ENCODE data around the gene ID1. TPM values are rescaled to one million over a fixed set of nuclear protein-coding genes. Genes with fewer than 3 reads are reported as not detected.

ID1 gene
- total and polyA plus RNA-seq, 2 of the 13 experiments (the other 11 are each of a cell fraction or from before 2014, with no cell fraction given), result 320 to 419 TPM

DNA sequence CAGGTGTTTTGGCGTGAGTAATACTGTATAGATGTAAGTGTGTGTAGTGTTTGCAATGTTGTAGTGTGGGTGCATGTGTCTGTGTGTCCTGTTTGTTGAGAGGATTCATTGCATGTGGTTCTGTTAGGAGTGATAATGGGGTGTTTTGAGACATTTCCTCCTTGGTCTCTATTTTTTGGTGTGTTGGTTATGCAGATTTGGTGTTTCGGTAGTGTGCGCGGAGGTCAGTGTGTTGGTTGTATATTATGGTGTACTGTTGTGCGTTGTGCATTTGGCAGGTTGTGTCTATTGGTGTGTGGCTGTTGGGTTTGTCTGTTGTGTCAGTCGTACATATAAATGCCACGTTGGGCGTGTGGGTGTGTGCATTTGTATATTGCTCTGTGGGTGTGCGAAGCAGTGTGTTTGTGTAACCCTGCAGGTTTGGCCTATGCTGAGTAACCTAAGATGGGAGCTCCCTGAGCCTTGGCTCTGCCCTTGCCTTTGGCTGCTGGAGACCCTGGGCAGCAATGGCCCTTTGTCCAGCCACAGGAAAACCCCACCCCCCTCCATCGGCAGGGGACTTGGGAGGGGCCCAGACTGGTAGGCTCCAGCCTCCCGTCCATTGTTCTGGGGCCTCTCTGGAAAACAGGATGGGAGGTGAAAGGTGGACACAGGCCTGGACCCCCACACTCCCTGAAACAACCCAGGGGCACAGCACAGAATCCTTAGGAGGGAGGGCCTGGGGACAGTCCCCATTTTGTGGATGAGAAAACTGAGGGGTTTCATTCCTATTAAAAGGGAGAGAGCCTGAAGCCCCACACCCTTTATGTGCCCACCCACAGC, 10.3 kb upstream of the ID1 start (continued):
- TF ChIP-seq, protein P1, sequence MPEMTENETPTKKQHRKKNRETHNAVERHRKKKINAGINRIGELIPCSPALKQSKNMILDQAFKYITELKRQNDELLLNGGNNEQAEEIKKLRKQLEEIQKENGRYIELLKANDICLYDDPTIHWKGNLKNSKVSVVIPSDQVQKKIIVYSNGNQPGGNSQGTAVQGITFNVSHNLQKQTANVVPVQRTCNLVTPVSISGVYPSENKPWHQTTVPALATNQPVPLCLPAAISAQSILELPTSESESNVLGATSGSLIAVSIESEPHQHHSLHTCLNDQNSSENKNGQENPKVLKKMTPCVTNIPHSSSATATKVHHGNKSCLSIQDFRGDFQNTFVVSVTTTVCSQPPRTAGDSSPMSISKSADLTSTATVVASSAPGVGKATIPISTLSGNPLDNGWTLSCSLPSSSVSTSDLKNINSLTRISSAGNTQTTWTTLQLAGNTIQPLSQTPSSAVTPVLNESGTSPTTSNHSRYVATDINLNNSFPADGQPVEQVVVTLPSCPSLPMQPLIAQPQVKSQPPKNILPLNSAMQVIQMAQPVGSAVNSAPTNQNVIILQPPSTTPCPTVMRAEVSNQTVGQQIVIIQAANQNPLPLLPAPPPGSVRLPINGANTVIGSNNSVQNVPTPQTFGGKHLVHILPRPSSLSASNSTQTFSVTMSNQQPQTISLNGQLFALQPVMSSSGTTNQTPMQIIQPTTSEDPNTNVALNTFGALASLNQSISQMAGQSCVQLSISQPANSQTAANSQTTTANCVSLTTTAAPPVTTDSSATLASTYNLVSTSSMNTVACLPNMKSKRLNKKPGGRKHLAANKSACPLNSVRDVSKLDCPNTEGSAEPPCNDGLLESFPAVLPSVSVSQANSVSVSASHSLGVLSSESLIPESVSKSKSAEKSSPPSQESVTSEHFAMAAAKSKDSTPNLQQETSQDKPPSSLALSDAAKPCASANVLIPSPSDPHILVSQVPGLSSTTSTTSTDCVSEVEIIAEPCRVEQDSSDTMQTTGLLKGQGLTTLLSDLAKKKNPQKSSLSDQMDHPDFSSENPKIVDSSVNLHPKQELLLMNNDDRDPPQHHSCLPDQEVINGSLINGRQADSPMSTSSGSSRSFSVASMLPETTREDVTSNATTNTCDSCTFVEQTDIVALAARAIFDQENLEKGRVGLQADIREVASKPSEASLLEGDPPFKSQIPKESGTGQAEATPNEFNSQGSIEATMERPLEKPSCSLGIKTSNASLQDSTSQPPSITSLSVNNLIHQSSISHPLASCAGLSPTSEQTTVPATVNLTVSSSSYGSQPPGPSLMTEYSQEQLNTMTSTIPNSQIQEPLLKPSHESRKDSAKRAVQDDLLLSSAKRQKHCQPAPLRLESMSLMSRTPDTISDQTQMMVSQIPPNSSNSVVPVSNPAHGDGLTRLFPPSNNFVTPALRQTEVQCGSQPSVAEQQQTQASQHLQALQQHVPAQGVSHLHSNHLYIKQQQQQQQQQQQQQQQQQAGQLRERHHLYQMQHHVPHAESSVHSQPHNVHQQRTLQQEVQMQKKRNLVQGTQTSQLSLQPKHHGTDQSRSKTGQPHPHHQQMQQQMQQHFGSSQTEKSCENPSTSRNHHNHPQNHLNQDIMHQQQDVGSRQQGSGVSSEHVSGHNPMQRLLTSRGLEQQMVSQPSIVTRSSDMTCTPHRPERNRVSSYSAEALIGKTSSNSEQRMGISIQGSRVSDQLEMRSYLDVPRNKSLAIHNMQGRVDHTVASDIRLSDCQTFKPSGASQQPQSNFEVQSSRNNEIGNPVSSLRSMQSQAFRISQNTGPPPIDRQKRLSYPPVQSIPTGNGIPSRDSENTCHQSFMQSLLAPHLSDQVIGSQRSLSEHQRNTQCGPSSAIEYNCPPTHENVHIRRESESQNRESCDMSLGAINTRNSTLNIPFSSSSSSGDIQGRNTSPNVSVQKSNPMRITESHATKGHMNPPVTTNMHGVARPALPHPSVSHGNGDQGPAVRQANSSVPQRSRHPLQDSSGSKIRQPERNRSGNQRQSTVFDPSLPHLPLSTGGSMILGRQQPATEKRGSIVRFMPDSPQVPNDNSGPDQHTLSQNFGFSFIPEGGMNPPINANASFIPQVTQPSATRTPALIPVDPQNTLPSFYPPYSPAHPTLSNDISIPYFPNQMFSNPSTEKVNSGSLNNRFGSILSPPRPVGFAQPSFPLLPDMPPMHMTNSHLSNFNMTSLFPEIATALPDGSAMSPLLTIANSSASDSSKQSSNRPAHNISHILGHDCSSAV (CRISPR knock-in tag; IDR thresholded peaks at IDR 0.05; ENCODE audit: borderline replicate concordance), result peak; percentile 44; the same call in 1 of the 2 replicates
- peak; percentile 54; the same call in 1 of the 2 replicates for TF ChIP-seq ZNF761 (CRISPR knock-in tag; conservative IDR thresholded peaks at IDR 0.05)
- TF ChIP-seq MED13 (CRISPR knock-in tag; IDR thresholded peaks at IDR 0.05), result peak; percentile 52; the same call in 1 of the 2 replicates
- no peak for TF ChIP-seq FOXC1 (CRISPR knock-in tag; IDR thresholded peaks at IDR 0.05; ENCODE audit: borderline replicate concordance)
- peak; percentile 28; the same call in 1 of the 2 replicates for TF ChIP-seq ZBTB1 (CRISPR knock-in tag; IDR thresholded peaks at IDR 0.05; ENCODE audit: borderline replicate concordance)
- peak; percentile 62 for TF ChIP-seq TEAD3 (CRISPR knock-in tag; optimal IDR thresholded peaks at IDR 0.05; ENCODE audit: borderline replicate concordance)
- TF ChIP-seq RARA (CRISPR knock-in tag; IDR thresholded peaks at IDR 0.05), result peak; percentile 45; the same call in 1 of the 2 replicates
- peak; percentile 80; the same call in 1 of the 2 replicates for TF ChIP-seq SMAD1 (CRISPR knock-in tag; IDR thresholded peaks at IDR 0.05; ENCODE audit: borderline replicate concordance, low read depth)
- peak; percentile 45 for TF ChIP-seq PRPF4 (IDR thresholded peaks at IDR 0.05; ENCODE audit: low read depth, low read length, poor library complexity, severe bottlenecking)
- peak in 1 of 2 experiments; percentile 14; a peak in 2 of 4 replicates for TF ChIP-seq NR2F1 (CRISPR knock-in tag; IDR thresholded peaks at IDR 0.05)
- TF ChIP-seq BCL6 (CRISPR knock-in tag; IDR thresholded peaks at IDR 0.05), result peak; percentile 41; the same call in 1 of the 2 replicates
- peak; percentile 14; the same call in 1 of the 2 replicates for TF ChIP-seq HMGXB3 (CRISPR knock-in tag; IDR thresholded peaks at IDR 0.05; ENCODE audit: borderline replicate concordance)

Measured in HepG2 (cell line).